Measurements from ENCODE around the gene AKAP4.

AKAP4 gene

GRCh38 chrX:50188859-50189600, 11.8 kb downstream of the AKAP4 start:
- TF ChIP-seq CTCF (IDR thresholded peaks at IDR 0.05; ENCODE audit: low read depth, low read length, missing control alignments) = no peak
- no peak for DNase-seq (ENCODE audit: extremely low read depth, low read depth)
- H3K4me3 ChIP-seq (replicated peaks; ENCODE audit: low read depth, low read length) = no peak overlapping the region

- no peak for DNase-seq (ENCODE audit: extremely low read depth, low read depth)
- no peak for TF ChIP-seq CTCF (IDR thresholded peaks at IDR 0.05; ENCODE audit: low read depth, low read length, missing control alignments)
Observed at GRCh38 chrX:50183891-50184290, 16.9 kb downstream of the AKAP4 start.

DNA sequence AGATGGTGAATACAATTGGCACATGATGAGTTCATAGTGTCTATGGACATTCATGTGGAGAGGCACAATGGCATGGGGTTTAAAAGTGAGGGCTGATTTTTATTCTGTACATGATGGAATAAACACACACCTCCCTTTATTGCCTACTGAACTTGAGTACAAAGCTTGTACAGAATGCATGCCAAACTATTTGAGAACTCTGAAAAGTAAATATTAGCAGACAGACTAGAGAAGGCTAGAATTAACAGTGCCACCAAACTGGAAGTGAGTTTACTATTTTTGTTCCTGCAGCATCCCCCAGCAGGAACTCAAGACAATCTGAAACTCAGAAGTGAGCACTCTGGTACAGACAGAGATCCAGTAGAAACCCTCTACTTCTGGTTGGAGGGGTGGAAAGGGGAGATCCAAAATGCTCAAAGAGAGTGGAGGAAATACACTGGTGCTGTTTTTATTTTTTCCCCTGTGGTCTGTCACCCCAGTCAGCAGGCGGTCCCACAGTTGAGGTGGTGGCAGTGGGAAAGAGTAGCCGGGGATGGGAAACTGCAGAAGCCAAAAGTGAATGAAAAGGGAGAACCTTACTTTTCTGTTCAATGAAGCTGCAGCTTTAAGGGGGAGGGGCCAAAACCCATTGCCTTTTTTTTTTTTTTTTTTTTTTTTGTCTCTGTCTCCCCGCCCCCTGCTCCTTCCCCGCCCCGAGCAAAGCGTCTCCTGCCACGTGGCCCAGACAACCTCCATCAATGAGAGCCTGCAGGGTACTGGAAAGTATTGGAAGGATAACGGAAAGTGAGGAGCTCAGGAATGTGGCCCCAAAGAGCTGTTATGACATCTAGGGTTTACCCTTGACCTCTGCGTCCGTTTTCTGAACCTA, 20.5 kb downstream of the AKAP4 start:
- TF ChIP-seq CTCF (IDR thresholded peaks at IDR 0.05; ENCODE audit: low read depth, low read length, missing control alignments) = no peak
- H3K4me3 ChIP-seq (replicated peaks; ENCODE audit: low read depth, low read length) = no peak overlapping the region
- no peak for DNase-seq (ENCODE audit: extremely low read depth, low read depth)

More at GRCh38 chrX:50183891-50184290, 16.9 kb downstream of the AKAP4 start:
- H3K4me3 ChIP-seq (replicated peaks; ENCODE audit: low read depth, low read length) = no peak overlapping the region

DNA sequence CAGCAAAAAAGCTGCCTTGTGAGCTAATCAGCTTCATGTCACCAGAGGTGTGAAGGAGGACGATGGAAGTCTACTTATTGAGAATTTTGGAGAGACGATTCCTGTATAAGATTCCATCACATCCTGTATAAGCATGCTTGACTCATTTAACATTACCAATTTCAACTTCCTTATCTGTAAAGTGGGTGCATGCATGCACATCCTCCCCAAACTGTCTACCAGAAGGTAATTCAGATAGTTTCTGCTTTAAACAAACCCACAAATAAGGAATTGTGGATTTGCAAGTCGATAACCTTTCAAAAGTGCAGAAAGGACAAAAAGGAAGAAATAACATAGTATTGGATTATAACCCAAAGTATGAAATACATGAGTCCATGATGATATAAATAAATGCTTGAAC, 31.1 kb downstream of the AKAP4 start:
- no peak for DNase-seq (ENCODE audit: extremely low read depth, low read depth)
- TF ChIP-seq CTCF (IDR thresholded peaks at IDR 0.05; ENCODE audit: low read depth, low read length, missing control alignments) = no peak
- no peak overlapping the region for H3K4me3 ChIP-seq (replicated peaks; ENCODE audit: low read depth, low read length)

DNA sequence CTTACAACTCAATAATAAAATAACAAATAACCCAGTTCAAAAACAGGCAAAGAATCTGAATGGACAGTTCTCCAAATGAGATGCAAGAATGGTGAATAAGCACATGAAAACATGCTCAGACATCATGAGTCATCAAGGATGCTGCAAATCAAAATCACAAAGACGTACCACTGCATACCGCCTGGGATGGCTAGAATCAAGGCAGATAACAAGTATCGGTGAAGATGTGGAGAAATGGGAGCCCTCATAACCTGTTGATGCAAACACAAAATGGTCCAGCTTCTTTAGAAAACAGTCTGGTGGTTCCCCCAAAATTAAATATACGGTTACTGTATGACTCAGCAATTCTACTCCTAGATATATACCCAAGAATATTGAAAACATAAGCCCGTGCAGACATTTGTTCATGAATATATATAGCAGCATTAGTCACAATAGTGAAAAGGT, 32.5 kb downstream of the AKAP4 start:
- no peak for TF ChIP-seq CTCF (IDR thresholded peaks at IDR 0.05; ENCODE audit: low read depth, low read length, missing control alignments)
- no peak for DNase-seq (ENCODE audit: extremely low read depth, low read depth)
- H3K4me3 ChIP-seq (replicated peaks; ENCODE audit: low read depth, low read length) = no peak overlapping the region

GRCh38 chrX:50167366-50167765, 33.4 kb downstream of the AKAP4 start:
- DNase-seq (ENCODE audit: extremely low read depth, low read depth) = no peak
- H3K4me3 ChIP-seq (replicated peaks; ENCODE audit: low read depth, low read length) = no peak overlapping the region
- no peak for TF ChIP-seq CTCF (IDR thresholded peaks at IDR 0.05; ENCODE audit: low read depth, low read length, missing control alignments)
